ENCODE results near the gene ZBTB21.

Gene ZBTB21

DNA sequence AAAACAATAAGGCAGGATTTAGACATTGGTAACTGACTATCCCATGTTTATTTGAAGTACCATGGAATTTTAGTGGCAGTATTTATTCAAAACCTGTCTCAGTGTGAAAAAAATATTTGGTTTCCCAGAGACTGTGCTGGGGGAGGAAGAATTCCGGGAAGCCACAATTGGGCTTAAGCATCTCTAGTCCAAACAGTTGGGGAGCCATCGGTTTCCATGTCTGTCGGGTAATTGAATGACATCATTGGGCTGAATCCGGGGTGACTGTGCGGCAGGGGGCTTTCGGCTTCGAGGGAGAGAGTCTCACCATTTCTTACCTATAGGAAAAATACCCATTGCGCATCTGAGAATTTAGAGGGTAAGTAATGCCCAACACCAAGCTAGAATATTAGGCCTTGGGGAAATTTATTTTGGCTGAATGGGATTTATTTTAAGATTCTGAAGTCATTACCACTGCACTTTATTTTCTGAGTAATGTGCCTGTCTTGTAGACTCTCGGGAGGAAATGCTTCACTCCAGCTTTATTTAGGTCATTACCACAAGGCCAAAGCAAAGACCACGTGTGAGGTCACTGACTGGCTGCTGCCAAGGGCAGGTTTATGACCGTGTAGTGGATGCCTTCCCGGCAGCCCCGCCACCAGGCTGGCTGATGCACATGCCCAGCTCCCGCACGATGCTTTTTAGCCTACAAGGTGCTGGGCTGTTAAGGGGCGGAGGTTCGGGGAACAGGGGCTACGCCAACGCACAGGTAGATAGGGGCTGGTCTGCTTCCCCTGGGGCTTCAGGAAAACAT lies 37.9 kb upstream of the ZBTB21 start:
- H3K9ac ChIP-seq (ENCODE audit: low read length), result no peak overlapping the region
- H3K4me3 ChIP-seq (ENCODE audit: low read length), result no peak overlapping the region
- peak overlapping the region; percentile 69 for H3K27ac ChIP-seq (ENCODE audit: low read depth, low read length)
- H3K4me1 ChIP-seq (ENCODE audit: control insufficient read depth, insufficient read depth, low read length), result no peaks in the 10 kb centered on the region
- H3K27me3 ChIP-seq (ENCODE audit: control insufficient read depth, insufficient read depth, low read length), result no peaks in the 10 kb centered on the region
- H3K36me3 ChIP-seq (ENCODE audit: control insufficient read depth, insufficient read depth, low read length), result no peaks in the 10 kb centered on the region

GRCh38 chr21:42044871-42045495 lies 34.8 kb upstream of the ZBTB21 start:
- H3K27ac ChIP-seq (ENCODE audit: low read depth, low read length), result no peak overlapping the region
- H3K36me3 ChIP-seq (ENCODE audit: control insufficient read depth, insufficient read depth, low read length), result no peaks in the 10 kb centered on the region
- H3K9ac ChIP-seq (ENCODE audit: low read length), result no peak overlapping the region
- H3K4me3 ChIP-seq (ENCODE audit: low read length), result no peak overlapping the region
- no peaks in the 10 kb centered on the region for H3K27me3 ChIP-seq (ENCODE audit: control insufficient read depth, insufficient read depth, low read length)
- H3K4me1 ChIP-seq (ENCODE audit: control insufficient read depth, insufficient read depth, low read length), result peaks cover 7% of the 10 kb centered on the region

DNA sequence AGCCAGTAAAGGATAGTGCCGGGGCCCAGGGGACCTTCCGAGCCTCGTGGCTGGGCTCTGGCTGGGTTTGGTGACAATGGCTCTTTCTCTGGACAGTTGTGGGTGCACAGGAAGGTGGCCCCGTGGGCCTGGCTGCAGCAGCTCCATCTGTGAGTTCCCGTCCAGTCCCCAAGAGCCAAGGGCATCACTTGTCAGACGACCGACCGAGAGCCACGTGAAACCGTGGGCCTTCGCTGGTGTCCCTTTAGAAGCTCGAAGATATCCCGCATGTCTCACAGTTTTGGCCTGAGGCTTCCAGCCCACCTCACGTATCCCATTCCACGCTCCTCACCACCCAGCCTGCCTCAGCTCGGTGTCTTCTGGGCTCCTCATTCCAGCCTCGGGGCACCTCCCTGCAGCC lies 33.8 kb upstream of the ZBTB21 start:
- Histone ChIP-seq H3K27ac (ENCODE audit: low read depth, low read length) (no peak overlapping the region), H3K27me3 (ENCODE audit: control insufficient read depth, insufficient read depth, low read length) (no peaks in the 10 kb centered on the region), H3K4me1 (ENCODE audit: control insufficient read depth, insufficient read depth, low read length) (peaks cover 11% of the 10 kb centered on the region), H3K4me3 (ENCODE audit: low read length) (no peak overlapping the region), H3K36me3 (ENCODE audit: control insufficient read depth, insufficient read depth, low read length) (no peaks in the 10 kb centered on the region), H3K9ac (ENCODE audit: low read length) (no peak overlapping the region)

DNA sequence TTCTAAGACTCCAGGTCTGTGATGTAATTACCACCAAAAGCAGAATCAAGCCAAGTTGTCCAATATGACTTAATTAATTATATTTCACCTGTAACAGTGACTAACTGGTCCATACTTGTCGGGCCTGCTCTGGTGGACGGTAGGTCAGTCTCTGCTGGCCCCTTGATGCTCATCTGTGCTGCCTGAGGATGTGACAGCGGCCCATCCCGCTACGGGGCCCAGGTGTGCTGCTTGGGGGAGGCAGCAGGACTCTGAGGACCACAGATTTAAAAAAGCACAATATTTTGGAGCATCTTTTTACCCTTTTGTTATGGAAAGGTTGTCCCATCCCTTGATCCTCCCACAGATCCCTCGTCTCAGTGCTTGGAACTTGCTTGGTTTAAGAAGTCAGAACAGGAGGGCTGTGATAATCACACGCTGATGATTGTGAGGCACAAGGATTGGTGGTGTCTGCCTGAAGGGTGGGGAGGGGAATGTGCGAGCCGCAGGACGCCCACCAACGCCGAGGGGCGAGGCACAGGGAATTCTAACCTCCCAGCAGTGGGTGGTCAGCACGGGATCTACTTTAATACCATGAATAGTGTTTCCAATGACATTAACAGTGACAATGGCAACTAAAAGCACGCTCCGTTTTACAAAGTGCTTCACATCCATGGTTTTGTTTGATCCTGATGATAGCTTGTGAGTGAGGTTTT lies 33.2 kb upstream of the ZBTB21 start:
- H3K27ac ChIP-seq (ENCODE audit: low read depth, low read length), result no peak overlapping the region
- no peak overlapping the region for H3K4me3 ChIP-seq (ENCODE audit: low read length)
- no peaks in the 10 kb centered on the region for H3K36me3 ChIP-seq (ENCODE audit: control insufficient read depth, insufficient read depth, low read length)
- no peaks in the 10 kb centered on the region for H3K27me3 ChIP-seq (ENCODE audit: control insufficient read depth, insufficient read depth, low read length)
- no peak overlapping the region for H3K9ac ChIP-seq (ENCODE audit: low read length)
- H3K4me1 ChIP-seq (ENCODE audit: control insufficient read depth, insufficient read depth, low read length), result peaks cover 11% of the 10 kb centered on the region

DNA sequence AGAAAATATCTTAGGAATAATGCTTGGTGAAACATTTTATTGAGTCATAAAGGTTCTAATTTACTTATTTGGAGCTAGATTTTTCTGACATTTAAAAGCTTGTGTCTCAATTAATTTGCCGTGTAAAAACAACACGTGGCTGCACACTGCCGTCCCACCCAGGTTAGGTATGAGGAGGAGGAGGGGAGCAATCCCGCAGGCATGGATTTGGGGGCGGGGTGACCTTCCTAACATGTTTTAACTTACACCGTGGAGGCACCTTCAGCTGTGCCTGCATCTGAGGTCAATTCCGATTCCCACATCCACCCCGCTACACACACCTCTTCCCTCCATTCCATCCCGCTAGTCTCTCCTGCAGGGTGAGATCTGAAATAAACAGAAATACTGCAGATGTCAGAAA lies 32.5 kb upstream of the ZBTB21 start:
- Histone ChIP-seq H3K36me3 (ENCODE audit: control insufficient read depth, insufficient read depth, low read length) (no peaks in the 10 kb centered on the region), H3K4me1 (ENCODE audit: control insufficient read depth, insufficient read depth, low read length) (peaks cover 11% of the 10 kb centered on the region), H3K9ac (ENCODE audit: low read length) (no peak overlapping the region), H3K4me3 (ENCODE audit: low read length) (no peak overlapping the region), H3K27me3 (ENCODE audit: control insufficient read depth, insufficient read depth, low read length) (no peaks in the 10 kb centered on the region), H3K27ac (ENCODE audit: low read depth, low read length) (no peak overlapping the region)

DNA sequence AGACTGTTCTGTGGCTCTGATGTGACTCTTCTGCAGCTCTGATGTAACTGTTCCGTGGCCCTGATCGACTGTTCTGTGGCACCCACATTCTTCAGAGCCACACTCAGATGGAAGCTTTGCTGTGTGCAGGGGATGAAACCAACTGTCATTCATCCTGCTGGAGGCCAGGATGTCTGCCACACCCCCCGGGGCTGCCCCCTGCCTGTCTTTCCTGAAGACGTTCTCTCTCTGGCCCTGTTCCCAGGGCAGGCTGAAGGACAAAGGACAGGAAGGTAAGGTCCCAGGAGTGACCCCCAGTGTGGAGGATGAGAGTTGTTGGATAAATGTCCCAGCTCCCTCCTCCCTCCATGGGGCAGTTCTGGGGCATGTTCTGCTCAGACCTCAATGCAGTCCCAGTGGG lies 31.6 kb upstream of the ZBTB21 start:
- Histone ChIP-seq H3K36me3 (ENCODE audit: control insufficient read depth, insufficient read depth, low read length) (no peaks in the 10 kb centered on the region), H3K4me1 (ENCODE audit: control insufficient read depth, insufficient read depth, low read length) (peaks cover 11% of the 10 kb centered on the region), H3K27me3 (ENCODE audit: control insufficient read depth, insufficient read depth, low read length) (no peaks in the 10 kb centered on the region), H3K27ac (ENCODE audit: low read depth, low read length) (no peak overlapping the region), H3K9ac (ENCODE audit: low read length) (no peak overlapping the region), H3K4me3 (ENCODE audit: low read length) (no peak overlapping the region)

DNA sequence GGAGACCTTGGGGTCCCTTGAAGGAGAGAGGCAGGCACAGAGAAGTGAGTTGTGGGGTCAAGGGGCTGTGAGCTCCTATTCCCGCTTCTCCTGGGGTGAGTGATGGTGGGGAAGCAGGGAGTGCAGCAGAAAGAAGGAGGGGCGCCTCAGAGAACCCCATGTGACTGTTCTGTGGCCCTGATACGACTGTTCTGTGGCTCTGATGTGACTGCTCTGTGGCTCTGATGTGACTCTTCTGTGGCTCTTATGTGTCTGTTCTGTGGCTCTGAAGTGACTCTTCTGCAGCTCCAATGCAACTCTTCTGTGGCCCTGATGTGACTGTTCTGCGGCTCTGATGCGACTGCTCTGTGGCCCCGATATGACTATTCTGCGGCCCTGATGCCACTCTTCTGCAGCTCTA lies 31.1 kb upstream of the ZBTB21 start:
- no peak overlapping the region for H3K27ac ChIP-seq (ENCODE audit: low read depth, low read length)
- H3K4me3 ChIP-seq (ENCODE audit: low read length), result no peak overlapping the region
- peaks cover 11% of the 10 kb centered on the region for H3K4me1 ChIP-seq (ENCODE audit: control insufficient read depth, insufficient read depth, low read length)
- H3K27me3 ChIP-seq (ENCODE audit: control insufficient read depth, insufficient read depth, low read length), result no peaks in the 10 kb centered on the region
- no peak overlapping the region for H3K9ac ChIP-seq (ENCODE audit: low read length)
- H3K36me3 ChIP-seq (ENCODE audit: control insufficient read depth, insufficient read depth, low read length), result no peaks in the 10 kb centered on the region

DNA sequence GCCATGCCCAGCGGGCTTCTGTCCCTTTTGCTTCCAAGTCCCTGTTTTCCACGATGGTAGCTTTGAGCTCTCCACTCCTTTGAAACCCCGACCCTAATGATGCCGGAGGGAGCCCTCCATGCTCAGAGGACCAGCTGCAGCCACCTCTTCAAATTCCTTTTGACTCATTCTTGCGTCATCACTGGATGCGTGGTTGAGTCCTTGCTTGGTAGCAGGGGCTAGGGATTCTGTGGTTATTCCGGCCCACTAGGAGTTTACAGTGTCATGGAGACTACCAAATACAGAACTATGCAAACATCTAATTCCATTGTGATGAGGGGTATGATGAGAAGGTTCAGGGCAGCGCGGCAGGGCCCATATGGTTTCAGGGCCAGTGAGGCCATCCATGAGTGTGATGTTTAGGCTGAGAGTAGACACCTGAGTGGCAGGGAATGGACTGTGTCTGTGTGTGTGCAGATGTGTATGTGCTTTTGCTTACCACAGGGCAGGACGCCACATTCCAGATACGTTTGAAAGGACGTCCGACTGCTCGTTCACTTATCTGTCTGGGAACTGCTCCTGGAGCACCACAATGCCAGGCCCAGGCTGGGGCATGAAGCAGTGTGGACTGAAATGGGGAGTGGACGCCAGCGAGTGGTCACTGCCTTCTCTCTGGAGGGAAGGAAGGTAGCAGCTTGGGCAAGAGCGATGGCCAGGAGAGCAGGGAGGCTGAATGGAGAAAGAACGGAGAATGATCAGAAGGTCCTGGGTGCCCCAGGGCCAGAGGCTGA lies 30.4 kb upstream of the ZBTB21 start:
- H3K27me3 ChIP-seq (ENCODE audit: control insufficient read depth, insufficient read depth, low read length), result no peaks in the 10 kb centered on the region
- no peak overlapping the region for H3K4me3 ChIP-seq (ENCODE audit: low read length)
- H3K36me3 ChIP-seq (ENCODE audit: control insufficient read depth, insufficient read depth, low read length), result no peaks in the 10 kb centered on the region
- H3K9ac ChIP-seq (ENCODE audit: low read length), result no peak overlapping the region
- peak overlapping the region; percentile 40 for H3K27ac ChIP-seq (ENCODE audit: low read depth, low read length)
- peaks cover 11% of the 10 kb centered on the region for H3K4me1 ChIP-seq (ENCODE audit: control insufficient read depth, insufficient read depth, low read length)

GRCh38 chr21:42039911-42040351 lies 29.8 kb upstream of the ZBTB21 start:
- Histone ChIP-seq H3K27me3 (ENCODE audit: control insufficient read depth, insufficient read depth, low read length) (no peaks in the 10 kb centered on the region), H3K4me3 (ENCODE audit: low read length) (no peak overlapping the region), H3K27ac (ENCODE audit: low read depth, low read length) (peak overlapping the region; percentile 40)

GRCh38 chr21:42039470-42039901 lies 29.3 kb upstream of the ZBTB21 start:
- Histone ChIP-seq H3K27ac (ENCODE audit: low read depth, low read length) (no peak overlapping the region), H3K27me3 (ENCODE audit: control insufficient read depth, insufficient read depth, low read length) (no peaks in the 10 kb centered on the region), H3K4me1 (ENCODE audit: control insufficient read depth, insufficient read depth, low read length) (peaks cover 11% of the 10 kb centered on the region), H3K9ac (ENCODE audit: low read length) (no peak overlapping the region), H3K36me3 (ENCODE audit: control insufficient read depth, insufficient read depth, low read length) (no peaks in the 10 kb centered on the region), H3K4me3 (ENCODE audit: low read length) (no peak overlapping the region)

More at GRCh38 chr21:42039911-42040351, 29.8 kb upstream of the ZBTB21 start:
- no peak overlapping the region for H3K9ac ChIP-seq (ENCODE audit: low read length)
- H3K36me3 ChIP-seq (ENCODE audit: control insufficient read depth, insufficient read depth, low read length), result no peaks in the 10 kb centered on the region
- H3K4me1 ChIP-seq (ENCODE audit: control insufficient read depth, insufficient read depth, low read length), result peaks cover 11% of the 10 kb centered on the region

GRCh38 chr21:42038826-42039425 lies 28.8 kb upstream of the ZBTB21 start:
- H3K27ac ChIP-seq (ENCODE audit: low read depth, low read length), result no peak overlapping the region
- H3K4me3 ChIP-seq (ENCODE audit: low read length), result no peak overlapping the region
- H3K27me3 ChIP-seq (ENCODE audit: control insufficient read depth, insufficient read depth, low read length), result no peaks in the 10 kb centered on the region
- H3K9ac ChIP-seq (ENCODE audit: low read length), result no peak overlapping the region
- peaks cover 11% of the 10 kb centered on the region for H3K4me1 ChIP-seq (ENCODE audit: control insufficient read depth, insufficient read depth, low read length)
- H3K36me3 ChIP-seq (ENCODE audit: control insufficient read depth, insufficient read depth, low read length), result no peaks in the 10 kb centered on the region

- H3K4me3 ChIP-seq (ENCODE audit: low read length), result no peak overlapping the region
- no peak overlapping the region for H3K27ac ChIP-seq (ENCODE audit: low read depth, low read length)
- peaks cover 11% of the 10 kb centered on the region for H3K4me1 ChIP-seq (ENCODE audit: control insufficient read depth, insufficient read depth, low read length)
- H3K27me3 ChIP-seq (ENCODE audit: control insufficient read depth, insufficient read depth, low read length), result no peaks in the 10 kb centered on the region
- no peaks in the 10 kb centered on the region for H3K36me3 ChIP-seq (ENCODE audit: control insufficient read depth, insufficient read depth, low read length)
- no peak overlapping the region for H3K9ac ChIP-seq (ENCODE audit: low read length)
Observed at GRCh38 chr21:42038393-42038792, 28.2 kb upstream of the ZBTB21 start.
